ENCODE results near the gene PPT2.
"Not testable (repeated sequence)": the region's sequence is repeated elsewhere in the genome, so short reads cannot be mapped to it uniquely, and the experiment has no call there.

PPT2 gene

DNA sequence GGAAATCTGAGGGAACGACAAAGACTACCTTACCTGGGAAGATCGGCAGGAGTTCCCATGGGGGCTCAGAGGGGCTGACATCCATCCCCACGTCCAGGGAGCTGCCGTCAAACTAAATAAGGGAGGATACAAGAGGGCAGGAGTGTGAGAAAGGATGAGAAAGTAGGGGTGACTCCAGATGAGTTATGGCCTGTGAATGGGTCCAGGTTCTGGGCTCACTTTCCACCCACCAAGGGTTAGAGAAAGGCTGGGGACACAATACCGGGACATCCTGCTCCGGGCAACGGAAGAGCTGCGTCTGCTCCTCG, 26.6 kb upstream of the PPT2 start:
- no peak for DNase-seq (ENCODE audit: low read depth in 2 of 2)

DNA sequence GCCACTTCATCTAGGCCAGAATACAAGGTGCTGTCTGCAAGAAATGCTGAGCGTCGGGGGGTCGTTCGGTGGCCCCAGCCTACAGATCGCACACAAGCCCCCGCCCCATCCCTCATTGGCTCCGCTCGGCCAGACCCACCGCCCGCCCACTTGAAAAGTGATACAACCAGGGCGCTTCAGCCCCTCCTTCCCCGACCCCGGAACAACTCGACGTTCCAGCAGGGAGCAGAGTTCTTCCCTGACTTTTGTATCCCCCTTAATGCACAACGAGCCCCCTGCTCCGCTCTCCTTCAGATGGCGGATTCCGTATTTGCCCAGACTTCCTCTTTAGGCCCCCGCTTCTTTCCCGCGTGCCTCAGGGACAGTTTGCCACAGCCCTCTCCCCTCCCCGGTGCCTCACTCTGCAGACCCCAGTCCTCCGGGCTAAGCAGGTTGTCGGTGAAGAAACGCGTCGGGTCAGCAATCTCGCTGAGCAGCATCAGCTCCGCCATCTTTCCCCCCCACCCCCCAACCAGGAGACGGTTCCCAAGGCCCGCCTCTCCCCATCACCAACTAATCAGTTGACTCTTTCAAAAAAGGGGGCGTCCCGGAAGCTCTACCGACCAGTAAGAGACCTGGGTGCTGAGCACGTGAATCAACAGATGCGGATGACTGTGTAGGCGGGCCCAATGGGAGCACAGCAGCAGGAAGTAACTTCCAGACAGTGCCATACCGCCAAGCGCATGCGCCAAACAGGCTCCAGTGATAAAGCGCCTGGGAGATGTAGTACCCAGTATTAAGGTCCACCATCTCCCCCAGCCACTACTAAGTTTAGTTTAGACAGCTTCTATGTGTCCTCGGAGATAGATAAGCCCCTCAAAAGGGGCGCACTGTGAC, 26.0 kb upstream of the PPT2 start, which contains the start of gene ATF6B:
ATF6B (minus strand) TSS at position 530 of the 876 bp plus-strand sequence; CDS start at position 491, 39 bp downstream.
- DNase-seq (ENCODE audit: low read depth in 2 of 2) = peak; percentile 97

DNA sequence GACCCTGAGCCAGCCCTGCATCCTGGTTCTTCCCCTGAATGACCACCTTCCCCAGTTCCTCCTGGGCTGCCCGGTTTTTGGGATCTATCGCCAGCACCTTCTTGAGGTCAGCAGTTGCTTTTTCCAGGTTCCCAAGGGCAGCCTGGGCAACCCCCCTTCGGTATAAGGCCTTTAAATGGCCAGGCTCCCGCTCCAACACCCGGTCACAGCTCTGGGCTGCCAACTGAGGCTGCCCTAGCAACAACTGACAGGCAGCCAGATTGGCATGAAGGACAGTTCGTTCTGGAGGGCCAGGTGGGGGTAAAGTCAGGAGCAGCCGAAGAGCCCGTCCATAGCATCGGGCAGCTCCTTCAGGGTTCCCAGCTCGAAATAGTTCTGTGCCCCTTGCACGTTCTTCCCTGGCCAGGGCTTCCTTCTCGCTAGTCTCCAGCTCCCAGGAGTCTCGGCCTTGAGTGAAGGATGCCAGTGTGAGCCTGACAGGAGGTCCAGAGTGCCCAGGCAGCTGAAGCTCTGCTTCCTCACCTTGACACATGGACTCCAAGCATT, 25.1 kb upstream of the PPT2 start:
- no peak for DNase-seq (ENCODE audit: low read depth in 2 of 2)

DNA sequence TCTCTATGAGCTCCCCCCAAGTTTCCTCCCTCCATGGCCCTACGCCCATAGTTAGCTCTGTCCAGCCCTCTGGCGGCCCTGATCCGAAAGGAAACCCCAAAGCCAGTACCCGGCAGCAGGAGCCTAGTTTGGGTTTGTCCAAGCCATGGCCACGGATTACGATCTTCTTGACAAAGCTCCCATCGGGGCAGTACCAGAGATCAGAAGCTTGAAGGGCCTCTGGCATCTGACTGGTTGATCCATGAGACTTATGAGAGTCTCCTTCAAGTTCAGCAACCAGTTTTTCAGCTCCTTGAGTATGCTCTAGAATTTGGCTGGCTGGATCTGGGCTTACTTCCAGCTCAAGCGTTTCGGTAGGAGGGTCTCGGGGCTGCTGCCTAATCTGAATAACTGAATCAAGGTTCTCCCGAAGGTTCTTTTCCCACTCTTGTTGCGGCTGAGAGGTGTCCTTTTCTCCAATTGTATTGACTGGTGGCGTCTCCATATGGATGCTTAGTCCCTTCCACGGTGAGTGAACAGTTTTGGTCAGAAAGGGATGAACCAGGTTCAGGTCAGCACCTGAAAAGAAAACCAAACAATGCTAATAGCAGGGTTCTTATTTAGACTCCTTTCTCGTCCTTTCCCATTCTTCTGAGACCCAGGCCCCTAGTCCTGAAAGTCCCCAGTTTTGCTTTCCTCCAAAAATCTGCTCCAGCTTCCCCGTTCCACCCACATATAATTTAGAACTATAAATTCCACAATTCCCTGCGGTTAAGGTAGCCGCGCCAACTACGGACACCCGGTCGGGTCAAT, 24.4 kb upstream of the PPT2 start:
- DNase-seq (ENCODE audit: low read depth in 2 of 2) = no peak

DNA sequence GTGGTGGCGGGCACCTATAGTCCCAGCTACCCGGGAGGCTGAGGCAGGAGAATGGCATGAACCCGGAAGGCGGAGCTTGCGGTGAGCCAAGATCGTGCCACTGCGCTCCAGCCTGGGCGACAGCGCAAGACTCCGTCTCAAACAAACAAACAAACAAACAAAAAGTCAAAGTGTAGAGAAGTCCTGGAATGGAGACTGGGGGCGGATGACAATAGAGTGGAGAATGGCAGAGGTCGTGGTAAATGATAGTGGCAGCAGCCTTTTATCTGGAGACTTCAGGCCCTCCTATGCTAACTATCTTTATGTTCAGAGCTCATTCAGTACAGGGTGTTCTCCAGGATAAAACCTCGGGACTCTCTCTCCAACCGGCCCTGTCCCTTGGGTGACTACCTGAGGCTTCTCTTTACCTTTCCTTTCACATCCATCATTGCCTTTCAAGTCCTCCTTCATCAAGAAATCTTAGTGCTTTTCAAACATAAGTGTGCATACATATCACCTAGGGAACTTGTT, 22.4 kb upstream of the PPT2 start:
- no peak for DNase-seq (ENCODE audit: low read depth in 2 of 2)

DNA sequence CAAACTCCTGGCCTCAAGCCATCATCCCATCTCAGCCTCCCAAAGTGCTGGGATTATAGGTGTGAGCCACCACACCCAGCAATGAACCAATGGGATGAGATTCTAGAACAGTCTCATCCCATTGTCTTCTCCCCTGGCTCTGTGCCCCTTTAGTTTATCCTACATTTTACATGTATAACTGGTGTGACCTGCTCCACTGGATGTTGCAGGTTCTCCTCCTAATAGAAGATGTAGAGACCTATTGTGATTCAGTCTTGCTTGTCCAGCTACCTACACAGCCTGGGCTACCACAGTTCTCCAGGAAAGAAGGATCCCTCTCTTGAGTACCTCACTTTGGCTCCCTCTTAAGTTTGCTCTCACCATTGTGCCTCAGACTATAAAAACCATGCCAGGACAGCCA, 21.8 kb upstream of the PPT2 start:
- no peak for DNase-seq (ENCODE audit: low read depth in 2 of 2)

DNA sequence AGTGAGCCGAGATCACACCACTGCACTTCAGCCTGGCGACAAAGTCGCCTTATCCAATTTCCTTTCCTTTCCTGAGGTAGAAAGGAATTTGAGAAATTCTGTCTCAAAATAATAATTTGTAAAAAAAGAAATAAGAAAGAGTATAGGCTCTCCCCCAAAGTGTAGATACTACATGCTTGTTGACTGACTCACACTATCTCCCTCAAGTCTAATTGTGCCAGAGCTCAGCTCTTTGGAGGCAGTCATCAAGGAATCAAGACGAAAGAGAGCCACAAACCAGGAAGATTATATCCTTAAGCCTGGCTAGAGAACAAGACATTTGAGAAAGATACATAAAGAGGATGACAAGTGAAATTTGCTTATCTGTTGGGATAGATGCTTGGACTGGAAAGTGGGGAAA, 20.2 kb upstream of the PPT2 start:
- DNase-seq (ENCODE audit: low read depth in 2 of 2) = no peak

DNA sequence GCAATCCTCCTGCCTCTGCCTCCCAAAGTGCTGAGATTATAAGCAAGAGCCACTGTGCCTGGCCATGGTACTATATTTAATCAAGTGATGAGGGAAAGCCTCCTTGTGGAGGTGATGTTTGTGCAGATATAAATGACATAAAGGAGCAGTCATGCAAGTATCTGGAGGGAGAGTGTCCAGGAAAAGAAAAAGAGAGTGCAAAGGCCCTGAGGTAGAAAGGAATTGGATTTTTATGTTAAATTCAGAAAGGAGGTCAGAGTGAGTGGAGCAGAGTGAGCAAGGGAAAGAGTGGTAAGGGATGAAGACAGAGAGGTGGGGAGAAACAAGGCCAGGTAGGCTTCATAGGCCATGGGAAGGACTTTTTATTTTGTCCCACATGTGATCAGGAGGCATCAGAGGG, 16.5 kb upstream of the PPT2 start:
- DNase-seq (ENCODE audit: low read depth in 2 of 2) = no peak

DNA sequence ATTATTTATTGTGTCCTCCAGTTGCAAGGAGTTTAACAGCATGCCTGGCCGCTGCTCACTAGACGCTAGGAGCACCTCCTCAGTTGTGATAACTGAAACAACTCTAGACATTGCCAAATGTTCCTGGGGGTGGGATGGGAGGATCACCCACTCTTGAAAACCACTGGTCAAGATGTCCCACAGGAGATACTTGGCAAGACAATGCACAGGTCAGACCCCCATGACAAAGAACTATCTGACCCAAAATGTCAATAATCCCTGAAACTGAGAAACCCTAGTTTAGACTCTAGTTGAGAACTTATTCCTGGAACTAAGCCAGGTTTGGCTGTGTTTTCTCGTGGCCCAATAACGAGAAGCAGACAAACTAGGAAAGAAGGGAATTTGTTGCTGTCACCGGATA, 14.4 kb upstream of the PPT2 start:
- no peak for DNase-seq (ENCODE audit: low read depth in 2 of 2)

DNA sequence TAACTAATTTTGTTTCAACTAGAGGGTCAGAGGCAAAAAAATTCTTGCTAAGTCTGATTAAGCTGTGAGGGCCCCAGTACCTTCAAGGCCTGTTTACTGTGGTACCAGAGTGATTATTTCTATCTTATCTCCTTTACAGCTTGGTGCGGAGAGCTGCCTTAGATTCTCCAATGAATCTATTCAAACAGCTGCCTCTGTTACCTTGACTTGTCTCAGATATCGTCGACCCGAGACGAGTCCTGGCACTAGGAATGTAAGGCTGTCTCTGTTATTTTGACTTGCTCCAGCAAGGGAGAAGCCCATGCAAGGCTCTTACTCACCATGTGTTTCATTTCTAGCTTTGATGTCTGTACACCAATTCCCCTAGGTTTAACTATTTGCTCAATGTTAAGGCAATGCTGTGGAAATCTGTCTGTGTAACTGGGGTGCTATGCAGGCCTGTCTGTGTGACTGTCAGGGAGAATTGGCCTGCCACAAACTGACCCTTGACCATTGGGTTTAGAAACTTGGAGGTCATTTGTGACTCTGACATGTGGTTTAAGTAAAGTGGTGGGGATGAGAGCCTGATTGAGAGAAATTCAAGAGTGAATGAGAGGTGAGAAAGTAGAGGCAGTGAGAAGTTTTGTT, 13.4 kb upstream of the PPT2 start:
- DNase-seq (ENCODE audit: low read depth in 2 of 2) = no peak

DNA sequence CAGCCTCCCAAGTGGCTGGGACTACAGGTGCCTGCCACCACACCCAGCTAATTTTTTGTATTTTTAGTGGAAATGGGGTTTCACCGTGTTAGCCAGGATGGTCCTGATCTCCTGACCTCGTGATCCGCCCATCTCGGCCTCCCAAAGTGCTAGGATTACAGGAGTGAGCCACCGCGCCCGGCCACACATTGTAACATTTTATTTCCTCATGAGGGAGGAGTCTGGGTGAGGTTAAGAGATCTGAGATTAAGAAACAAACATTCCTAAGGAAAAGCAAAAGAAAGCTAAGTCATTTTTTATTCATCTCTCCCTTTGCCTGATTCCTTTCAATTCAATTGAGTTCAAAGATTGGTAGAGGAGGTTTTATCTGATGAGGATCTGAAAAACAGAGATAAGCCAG, 9.7 kb upstream of the PPT2 start:
- DNase-seq (ENCODE audit: low read depth in 2 of 2) = not testable (repeated sequence)

DNA sequence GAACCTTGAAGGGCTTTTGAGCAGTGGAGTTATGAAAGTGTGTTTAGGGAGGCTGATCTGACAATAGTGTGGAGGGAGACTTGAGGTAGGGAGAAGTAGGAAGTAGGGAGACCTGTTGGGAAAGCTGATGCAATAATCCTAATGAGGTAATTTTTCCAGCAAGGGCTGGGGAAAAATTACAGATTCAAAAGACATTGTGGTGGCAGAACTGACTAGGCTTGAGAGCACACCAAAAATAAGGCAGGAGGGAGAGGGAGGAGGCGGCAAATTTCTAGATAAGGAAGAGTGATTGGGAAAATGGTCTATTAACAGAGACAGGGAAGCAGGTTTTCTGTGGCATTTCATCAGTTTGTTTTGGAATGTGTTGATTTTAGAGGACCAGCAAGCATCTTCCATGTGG, 7.7 kb upstream of the PPT2 start:
- DNase-seq (ENCODE audit: low read depth in 2 of 2) = no peak

DNA sequence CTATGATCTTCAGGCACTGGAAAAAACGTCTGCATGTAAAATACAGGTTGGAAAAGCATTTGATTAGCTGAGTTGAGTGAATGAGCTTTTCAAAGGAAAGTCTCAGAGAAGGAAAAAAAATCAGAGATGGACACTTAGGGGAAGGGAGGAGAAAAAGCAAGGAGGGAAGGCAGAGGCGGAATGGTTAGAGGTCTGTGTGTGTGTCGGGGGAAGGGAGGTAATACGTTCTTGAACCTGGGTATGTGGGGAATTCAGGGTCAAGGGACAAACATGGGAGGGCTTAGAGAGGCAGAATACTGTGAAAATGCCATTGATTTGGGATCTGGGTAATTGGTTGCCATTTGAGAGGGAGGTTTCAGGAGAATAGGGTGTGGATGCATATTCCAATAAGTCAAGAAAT, 7.3 kb upstream of the PPT2 start:
- DNase-seq (ENCODE audit: low read depth in 2 of 2) = no peak

DNA sequence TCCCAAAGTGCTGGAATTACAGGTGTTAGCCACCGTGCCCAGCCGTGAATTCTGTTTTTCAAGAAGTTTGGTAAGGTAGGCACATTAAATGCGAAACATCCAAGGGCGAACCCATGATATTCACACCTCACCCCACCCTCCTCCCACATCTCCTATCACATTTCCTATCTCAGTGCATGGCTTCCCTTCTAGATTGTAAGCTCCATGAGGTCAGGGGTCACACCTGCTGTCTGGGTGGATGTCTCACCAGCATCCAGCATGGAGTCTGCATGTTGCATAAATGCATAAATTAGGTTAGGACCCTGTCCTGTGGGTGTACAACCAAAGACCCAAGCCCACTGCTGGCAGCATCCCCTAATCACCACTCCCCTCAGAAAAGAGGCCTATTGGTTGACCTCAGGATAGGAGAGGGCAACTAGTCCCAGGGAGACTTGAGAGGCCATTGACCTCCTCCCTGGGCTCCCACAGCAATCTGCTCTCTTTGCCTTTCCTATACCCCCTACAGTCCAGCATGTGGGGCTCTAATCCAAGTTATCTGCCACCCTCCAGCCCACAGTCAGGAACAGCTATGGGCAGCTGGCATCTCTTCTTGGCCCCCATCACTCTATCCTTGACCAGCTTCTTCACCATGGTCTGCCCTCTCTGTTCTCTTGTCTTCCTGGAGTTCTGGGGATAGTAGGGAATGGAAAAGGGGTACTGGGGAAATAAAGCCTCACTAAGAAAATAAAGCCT, 6.4 kb upstream of the PPT2 start:
- DNase-seq (ENCODE audit: low read depth in 2 of 2) = no peak

DNA sequence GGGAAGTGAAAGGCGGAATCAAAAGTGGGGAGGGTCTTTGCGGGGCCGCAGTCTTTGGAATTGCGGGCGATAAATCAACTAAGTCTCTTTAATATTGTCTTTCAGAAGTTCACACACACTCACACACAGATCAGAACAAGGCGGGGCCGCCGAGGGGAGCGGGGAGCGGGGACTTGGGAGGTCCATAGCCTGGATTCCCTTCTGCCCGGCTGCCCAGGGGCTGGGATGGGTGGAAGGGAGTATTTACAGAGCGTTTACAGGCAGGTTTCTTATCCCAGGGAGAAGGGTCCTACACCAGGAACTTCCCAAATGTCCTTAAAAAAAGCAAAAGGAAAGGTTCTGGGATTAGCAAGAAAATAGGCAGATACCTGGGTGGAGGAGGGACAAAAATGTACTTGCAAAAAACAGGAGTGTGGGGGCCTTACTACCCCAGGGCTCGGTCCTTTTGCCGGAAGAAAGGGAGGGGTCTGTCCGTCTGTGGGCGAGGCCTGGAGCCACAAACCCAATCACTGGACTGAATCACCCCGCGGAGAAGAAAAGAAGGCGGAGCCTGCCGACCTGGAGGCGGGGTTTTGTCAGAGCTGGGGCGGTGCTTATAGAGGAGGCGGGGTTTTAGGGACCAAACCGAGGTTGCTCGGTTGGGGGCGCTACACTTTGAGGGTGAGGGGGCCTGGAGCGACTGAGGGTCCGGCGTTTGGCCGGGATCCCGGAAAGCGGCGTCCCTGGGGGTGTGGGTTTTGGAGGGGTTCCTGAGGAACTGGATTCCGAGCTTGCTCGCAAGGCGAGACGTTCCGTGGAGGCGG, 5.5 kb upstream of the PPT2 start:
- peak; percentile 70 to 79 for DNase-seq (ENCODE audit: low read depth in 2 of 2)

DNA sequence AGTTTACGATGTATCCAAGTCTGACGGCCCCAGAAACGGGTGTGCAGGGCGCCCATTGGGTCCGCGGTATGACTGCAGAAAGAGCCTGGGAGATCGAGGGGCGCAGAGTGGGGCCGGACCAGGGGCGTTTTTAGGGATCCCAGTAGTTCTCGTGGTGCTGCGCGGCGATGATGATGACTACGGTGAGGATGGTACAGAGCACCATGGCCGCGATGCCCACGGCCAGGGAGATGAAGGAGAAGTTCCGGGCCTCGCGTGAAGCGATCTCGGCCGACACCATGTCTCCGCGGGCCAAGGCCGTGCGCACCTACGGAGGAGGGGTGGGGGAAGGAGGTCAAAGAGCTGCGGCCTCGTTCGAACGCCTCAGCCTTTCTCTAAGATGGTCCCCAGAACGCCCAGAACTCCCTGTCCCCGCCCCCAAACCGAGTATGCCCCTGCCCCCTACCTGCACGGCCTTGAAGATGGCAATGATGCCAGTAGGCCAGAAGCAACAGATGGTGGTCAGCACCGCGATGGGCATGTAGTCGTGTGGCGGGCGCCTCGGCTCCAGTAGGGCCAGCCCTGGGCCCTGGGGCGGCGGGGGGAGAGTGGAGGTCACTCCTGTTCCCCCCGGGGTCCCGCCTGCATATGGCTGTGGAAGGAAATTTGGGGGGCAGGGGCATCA, 4.7 kb upstream of the PPT2 start:
- DNase-seq (ENCODE audit: low read depth in 2 of 2) = no peak

DNA sequence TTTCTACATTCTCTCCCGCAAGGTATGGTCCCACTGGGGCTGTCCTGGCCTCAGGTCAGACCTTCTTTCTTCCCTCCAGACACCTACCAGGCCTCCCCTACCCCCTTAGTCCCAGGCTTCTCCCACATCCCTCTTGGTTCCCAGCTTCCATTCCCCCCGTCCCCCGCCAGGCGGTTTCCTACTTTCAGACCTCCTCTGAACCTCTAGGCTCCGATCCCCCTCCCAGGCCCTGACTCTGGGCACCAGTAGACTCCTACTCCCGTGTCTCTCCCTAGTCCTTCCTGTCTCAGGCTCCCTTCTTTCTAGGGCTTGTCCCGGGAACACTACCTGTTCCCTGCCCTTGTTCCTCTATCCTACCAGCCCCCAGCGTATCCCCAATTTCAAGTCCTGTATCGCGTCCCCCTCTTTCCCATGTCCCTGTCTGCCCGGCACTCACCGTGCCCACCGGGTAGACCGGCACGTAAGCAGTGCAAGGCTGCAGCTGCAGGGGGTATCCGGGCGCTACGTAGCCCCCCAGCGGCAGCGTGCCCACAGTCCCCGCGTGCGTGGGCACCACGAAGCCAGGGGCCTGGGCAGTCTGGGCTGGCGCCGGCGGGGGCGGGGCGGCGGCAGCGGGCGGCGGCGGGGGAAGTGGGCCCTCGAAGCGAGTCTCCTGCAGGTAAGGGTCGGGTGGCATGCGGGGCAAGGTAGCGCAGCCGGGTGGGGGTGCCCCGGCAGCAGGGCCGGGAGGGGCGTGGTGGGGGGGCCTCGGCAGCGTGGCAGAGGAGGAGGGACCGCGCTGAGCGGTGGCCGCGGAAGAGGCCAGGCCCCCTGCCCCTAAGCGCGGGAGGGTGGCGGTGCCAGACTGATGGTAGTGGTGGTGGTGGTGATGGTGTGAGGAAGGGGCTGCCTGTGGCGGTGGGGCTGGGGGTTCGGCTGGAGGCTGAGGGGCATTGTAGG, 3.7 kb upstream of the PPT2 start:
- DNase-seq (ENCODE audit: low read depth in 2 of 2) = no peak

DNA sequence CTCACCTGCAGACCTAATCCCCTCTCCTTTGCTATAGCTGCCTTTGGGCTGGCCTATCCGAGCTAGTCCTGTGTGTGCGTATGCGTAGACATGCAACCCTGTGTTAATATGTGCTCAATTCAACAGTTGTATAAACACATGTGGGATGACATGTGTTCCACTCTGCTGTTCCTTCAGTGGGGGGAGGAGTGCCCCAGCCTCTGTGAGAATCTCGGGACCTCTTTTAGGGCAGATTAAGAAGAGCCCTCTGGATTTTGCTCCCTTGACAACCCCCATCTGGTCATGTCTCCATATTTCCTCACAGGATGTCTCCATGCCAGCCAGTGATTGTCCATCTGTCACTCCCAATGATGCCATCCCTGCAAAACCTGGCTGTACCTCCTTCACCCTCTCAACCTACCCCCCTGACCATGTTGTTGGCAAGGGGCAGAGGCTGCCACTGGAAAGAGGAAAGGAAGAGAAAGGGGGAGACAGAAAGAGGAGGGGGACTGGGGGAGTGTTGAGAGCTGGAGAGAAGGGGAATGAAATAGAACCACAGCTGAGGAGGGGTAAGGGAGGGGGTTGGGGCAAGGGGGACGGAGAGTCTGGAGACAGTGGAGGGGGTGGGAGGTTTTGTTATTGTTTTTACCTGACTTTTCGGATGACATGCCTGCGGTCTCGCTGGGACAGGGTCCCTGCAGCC, 2.6 kb upstream of the PPT2 start:
- DNase-seq (ENCODE audit: low read depth in 2 of 2) = no peak
